ACHN (cell line): ENCODE data around the gene CDYL2.

Experiments
- DNase-seq: peaks from one replicate; pipeline ENCODE4 v3.0.0-alpha.2; 2015
- in situ Hi-C: cut with HindIII; loops from 2 replicates; pipeline ENCODE4 v1.10.0; 2017; ENCODE audit warnings: low sequenced_read_pairs, low pct_ligation_motif_present, low pct_unique_long_range_greater_than_20kb

The CDYL2 gene

DNA sequence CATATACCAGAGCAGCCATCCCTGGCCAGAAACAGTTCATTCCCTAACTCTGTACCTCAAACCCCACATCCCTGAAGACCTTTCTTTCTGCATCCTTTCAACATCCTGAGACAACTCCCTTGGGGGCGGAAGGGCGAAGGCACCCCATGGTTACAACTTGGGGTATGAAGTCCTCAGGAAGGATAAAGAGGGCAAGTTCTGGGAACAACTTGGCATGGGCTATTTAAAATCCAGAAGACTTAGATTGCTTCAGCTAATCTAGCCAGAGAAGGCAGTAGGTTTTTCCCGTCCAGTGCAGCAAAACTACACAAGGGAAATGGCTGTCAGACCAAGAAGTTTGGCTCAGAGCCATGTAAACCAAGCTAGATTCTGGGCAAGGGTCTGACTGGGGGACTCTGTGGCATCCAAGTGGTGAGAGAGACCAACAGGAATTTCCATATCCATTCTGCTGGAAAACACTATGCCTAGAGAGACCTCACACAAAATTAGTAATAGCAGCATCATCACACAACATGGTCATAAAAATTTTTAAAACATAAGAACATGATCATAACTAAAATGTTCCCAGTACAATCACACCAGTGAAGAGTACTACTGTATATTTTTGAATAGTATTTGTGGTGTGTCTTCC, 113.2 kb downstream of the CDYL2 start:
- in situ Hi-C loops: no loop called here
- DNase-seq: no peak

DNA sequence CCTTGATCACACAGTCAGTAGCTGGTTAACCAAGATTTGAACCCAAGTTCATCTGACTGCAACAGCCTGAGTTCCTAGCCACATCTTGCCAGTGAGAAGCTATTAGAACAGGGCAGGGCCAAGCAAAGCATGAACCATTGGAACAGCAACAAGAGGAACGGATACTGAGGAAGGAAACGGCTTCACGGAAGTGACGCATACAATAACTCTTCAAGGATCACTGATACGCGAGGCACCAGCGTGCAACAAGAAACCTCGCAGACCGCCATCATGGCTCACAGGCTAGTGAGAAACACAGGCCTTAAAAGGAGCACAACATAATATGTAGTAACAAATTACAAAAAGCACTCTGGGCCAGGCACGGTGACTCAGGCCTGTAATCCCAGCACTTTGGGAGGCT, 114.9 kb downstream of the CDYL2 start:
- in situ Hi-C loops: no loop called here

DNA sequence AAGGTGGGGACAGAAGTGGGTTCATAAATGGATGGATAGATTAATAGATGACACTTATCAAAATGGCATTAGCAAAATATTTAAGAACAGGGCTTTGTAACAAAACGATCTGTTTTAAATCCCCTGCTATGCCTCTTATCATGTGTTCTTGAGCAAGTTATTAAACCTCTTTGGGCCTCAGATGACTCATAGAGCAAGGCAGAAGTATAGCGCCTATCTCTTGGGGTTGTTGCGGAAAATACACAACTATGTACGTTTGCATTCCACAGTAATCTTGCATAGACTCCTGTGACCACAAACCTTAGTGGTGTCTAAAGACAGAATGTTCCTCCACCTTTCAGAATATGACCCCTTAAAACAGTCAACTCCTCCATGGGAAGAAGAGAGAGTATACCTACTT, 116.8 kb downstream of the CDYL2 start:
- in situ Hi-C loops: no loop called here

More for the DNA sequence above, 114.9 kb downstream of the CDYL2 start:
- DNase-seq: no peak

DNA sequence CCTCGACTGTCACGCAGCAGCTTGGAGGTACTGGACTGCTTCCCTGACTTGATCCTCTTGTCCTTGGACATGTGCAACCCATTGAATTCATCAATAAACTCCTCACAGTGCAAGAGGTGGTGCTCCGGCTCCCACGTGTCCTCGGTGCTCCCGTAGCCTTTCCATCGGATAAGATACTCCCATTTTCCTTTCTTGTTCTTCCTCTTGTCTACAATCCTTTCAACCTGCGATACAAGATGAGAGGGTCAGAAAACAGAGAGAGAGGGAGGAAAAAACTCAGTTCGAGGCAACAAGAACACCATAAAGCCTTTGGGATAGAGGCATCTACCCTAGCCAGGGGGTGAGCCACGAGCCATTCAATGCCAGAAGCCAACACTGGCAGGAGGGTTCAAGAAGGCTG, 119.5 kb downstream of the CDYL2 start:
- in situ Hi-C loops: no loop called here
- DNase-seq: no peak

More for the DNA sequence above, 116.8 kb downstream of the CDYL2 start:
- DNase-seq: no peak

DNA sequence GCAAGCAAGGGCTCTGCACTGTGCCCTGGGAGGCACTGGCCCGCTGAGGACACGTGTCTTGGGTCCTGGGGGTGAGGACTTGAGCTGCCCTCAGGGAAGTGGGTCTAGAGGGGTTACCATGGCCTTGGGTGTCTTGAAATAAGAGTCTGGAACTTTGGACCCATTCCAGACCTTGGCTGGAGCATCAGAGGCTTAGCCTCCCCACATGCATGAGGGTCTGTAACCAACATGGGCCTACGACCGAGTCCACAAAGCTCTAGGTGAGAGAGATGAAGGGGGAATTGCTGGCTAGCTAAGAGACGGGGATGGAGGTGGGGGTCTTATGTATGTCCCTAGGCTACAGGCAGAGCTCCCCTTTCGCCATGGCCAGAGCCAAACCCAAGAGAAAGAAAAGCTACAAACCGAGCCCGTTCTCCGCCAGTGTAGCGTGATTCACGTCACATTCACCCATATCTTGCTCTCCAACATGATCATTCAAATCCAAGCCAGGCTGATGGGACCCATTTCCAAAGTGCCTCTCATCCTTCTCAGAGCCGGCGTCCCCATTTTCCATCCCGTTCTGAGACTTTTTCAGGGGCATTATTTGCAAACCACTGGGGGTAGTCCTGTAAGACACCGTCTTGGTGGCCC, 120.1 kb downstream of the CDYL2 start:
- in situ Hi-C loops: no loop called here
- DNase-seq: no peak

DNA sequence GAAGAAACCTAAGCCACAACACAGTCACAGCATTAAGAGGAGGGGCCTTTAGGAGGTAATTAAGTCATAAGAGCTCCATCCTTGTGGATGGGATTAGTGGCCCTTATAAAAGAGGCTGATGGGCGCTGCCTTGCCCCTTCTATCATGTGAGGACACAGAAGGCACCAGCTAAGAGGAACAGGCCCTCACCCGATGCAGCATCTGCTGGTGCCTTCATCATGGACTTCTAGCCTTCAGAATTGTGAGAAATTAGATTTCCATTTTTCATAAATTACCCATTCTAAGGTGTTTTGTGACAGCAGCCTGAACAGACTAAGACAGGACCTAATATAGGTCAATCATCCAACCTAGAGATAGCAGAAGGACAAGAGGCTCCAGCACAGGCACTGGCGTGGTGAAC, 120.8 kb downstream of the CDYL2 start:
- in situ Hi-C loops: no loop called here
- no peak for DNase-seq

DNA sequence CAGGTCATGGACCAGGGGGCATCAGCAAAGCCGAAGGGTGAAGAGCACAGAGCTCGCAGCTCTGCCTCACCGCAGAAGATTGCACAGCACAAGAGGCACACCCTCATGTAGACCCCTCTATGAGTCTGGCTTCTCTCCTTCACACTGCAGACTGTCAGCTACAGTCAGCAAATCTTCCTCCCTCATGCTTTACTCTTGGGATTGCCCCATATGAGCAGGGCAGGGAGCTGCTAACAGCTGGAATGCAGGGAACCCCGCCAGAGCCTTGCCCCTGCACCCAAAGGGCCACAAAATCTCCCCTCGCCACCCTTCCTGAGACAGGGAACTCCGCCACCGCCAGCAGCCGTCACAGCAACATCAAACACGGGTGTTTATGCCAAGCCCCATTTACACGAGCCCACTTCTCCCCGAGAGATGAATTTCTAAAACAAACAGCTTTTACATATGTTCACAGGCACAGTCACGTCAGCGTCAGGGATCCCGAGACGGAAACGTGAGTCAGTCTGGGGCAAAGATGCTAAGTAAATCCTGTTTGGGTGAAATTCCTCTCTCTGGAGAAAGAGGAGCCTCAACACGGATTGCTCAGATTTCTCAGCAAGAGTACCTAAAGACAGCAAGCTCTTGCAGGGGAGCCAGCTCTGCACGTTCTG, 121.9 kb downstream of the CDYL2 start:
- DNase-seq: no peak
- in situ Hi-C loops: no loop called here

DNA sequence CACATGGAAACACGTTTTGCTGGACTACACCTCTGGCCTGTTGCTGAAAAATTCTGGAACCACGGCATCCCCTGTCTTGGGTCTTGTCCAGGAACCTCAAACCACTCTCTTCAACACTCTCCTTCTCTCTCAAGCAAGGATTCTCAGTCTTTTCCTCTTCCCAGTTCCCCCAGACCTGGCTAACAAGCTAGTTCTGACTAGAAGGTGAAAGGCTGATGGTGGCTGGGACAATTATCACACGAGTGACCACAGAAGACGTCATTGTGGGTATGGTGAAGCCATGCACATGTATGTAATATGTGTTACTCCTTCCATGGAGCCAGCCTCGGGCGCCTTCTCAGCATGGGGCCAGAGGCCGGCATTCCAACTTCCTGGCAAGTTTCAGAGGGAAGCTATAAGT, 123.0 kb downstream of the CDYL2 start:
- no peak for DNase-seq
- in situ Hi-C loops: no loop called here

DNA sequence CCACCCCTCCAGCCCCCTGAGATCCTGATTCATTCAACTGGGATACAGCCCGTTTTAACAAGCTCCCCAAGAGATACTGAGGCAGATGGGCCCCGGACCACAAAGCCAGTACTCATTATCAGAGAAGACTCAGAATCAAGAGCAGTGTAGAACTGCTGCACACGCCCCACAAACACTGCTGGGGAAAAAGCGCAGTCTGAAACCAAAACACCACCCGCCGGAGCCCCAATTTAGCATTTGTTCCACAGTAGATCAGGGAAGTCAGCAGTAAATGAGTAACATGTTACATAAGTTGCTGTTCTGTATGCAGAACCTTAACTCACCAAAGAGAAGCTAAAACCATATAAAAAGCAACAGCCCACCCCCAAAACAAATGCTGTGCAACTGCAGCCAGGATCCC, 123.6 kb downstream of the CDYL2 start:
- DNase-seq: no peak
- in situ Hi-C loops: no loop called here

DNA sequence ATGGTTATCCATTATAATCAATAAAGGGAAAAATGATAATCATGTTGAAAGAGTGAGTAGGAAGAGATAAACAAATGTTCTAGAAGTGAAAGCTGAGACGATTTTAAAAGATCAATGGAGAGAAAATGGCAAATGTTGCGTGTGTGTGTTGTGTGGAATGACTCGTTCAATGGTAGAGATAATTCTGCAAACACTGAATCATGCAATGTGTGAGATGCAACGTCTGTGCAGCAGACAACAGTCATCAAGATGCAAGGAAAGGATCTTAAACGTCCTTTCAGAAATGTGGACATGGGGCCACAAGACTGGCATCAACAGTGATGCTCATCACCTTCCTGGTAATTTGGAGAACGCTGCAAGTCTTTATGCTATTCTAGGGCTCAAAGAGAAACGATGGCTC, 124.4 kb downstream of the CDYL2 start:
- in situ Hi-C loops: no loop called here

DNA sequence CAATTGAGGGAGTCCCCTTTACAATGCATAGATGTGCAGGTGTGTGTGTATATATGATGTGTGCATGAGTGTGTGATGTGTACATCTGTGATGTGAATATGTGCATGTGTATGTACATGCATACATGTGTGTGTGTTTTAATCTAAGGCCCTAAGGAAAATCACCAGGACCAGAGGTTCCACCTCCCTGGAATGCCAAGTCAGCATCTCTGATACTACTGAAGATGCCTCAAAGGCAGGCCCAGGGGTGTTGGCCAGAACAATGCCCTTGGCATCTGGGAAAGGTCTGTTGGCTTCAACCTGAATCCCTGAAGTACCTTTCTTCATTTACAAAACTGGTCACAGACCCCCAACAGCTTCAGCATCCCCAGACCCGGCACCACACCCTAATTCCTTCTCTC, 129.5 kb downstream of the CDYL2 start:
- in situ Hi-C loops: no loop called here

More for the DNA sequence above, 124.4 kb downstream of the CDYL2 start:
- no peak for DNase-seq

DNA sequence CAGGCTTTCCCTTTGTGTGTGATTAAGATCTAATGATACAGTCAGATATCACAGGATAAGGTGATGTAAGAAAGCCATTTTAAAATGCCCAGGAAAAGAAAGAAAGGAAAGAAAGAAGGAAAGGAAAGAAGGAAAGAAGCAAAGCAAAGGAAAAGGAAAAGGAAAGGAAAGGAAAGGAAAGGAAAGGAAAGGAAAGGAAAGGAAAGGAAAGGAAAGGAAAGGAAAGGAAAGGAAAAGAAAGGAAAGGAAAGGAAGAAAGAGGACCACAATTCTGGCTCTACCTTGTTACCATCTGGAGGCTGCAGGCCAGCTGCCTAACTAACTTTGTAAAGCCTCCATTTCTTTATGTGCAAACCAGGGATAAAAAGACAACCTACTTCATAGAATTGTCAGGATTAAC, 132.0 kb downstream of the CDYL2 start:
- in situ Hi-C loops: no loop called here
- no peak for DNase-seq

More for the DNA sequence above, 129.5 kb downstream of the CDYL2 start:
- no peak for DNase-seq

DNA sequence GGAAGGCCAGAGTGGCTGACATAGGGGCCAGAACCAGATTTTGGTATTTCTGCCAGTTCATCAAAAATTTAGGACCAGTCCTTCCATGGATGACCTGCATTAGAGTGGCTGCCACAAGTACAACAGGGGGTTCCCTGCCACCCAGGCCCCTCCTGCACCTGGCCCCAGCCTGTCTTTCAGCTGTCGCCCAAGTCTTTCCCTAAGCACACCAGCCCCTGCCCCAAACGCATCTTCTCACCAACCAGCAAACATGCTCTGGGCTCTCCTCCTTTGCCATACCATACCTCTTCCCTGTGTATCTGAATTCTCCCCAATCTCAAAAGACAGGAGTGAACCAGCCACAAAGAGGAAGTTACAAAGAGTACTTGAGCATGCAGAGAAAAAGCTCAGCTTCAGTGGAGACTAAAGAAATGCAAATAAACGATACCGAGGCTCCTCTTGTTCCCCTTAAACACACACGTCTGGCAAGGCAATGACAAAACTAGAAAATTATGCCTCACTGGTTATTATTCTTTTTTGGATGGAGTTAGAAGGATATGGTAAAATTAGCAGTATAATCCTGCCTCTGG, 133.0 kb downstream of the CDYL2 start:
- DNase-seq: no peak

DNA sequence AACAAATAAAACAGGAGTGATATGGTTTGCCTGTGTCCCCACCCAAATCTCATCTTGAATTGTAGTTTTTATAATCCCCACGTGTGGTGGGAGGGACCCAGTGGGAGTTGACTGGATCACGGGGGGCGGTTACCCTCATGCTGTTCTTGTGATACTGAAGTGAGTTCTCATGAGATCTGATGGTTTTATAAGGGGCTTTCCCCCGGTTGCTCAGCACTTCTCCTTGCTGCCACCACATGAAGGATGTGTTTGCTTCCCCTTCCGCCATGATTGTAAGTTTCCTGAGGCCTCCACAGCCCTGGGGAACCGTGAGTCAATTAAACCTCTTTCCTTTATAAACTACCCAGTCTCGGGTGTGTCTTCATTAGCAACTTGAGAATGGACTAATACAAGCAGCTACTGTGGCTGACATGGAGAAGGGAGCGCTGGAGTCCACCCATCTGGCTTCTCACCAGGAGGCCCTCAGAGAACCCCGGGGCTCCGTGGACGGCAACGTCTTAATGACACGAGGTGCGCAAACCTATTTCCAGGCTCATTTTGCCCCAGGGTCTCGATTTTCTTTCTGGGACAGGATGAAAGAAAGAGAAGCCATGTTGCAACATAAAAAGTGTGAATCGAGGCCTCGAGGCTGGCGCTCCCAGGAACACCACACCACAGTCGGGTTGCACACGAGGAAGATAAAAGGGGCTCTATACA, 134.1 kb downstream of the CDYL2 start:
- no peak for DNase-seq
- in situ Hi-C loops: no loop called here

More for the DNA sequence above, 133.0 kb downstream of the CDYL2 start:
- in situ Hi-C loops: no loop called here

DNA sequence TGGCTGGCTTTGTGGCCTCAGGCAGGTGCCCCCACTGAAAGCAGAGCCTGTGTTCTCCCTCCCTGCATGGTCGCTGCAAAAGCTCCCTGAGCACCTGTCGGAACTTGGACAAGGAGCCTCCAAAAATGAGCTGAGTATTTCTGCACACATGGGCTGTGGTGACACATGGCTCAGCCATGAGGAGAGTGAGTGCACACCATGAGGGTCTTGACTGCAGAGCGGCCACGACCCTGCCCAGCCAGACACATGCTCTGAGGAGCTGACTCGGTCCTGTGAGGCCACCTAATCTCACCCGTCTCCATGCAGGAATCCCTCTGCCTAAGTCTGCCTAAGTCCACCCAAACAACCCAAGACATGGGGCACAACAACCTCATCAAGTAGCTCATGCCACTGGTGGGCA, 134.7 kb downstream of the CDYL2 start:
- no peak for DNase-seq
- in situ Hi-C loops: no loop called here

DNA sequence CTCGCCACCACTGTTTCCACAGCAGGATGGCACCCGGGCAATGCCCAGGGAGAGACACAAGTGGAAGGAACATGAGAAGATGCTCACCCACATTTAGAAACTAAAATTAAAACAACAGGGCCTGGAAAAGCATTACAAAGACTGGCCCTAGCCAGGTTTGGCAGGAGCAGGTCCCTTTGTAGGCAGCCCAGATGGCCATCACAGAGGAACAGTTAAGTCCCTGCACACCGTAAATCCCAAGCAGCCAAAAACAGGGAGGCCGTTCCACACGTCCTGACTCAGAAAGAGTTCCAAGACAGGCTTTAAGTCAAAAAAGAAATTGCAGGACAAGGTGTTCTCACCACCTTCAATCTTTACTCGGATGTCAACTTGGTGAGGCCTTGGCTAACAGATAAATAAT, 136.5 kb downstream of the CDYL2 start:
- in situ Hi-C loops: no loop called here
- DNase-seq: no peak

DNA sequence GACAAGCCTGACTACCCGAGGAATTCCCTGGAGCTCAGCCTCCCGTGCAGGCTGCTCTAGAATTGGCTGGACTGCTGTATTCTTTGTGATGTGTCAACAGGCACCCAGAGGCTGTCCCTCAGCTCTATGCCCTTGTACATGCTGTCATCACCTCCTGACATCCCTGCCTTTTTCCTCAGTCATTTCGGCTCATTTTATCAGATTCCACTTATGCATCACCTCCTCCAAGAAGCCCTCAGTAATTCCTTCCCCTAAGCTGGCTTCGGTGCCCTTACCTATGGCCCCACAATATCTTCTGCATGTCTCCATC, 137.2 kb downstream of the CDYL2 start:
- DNase-seq: no peak
- in situ Hi-C loops: no loop called here

DNA sequence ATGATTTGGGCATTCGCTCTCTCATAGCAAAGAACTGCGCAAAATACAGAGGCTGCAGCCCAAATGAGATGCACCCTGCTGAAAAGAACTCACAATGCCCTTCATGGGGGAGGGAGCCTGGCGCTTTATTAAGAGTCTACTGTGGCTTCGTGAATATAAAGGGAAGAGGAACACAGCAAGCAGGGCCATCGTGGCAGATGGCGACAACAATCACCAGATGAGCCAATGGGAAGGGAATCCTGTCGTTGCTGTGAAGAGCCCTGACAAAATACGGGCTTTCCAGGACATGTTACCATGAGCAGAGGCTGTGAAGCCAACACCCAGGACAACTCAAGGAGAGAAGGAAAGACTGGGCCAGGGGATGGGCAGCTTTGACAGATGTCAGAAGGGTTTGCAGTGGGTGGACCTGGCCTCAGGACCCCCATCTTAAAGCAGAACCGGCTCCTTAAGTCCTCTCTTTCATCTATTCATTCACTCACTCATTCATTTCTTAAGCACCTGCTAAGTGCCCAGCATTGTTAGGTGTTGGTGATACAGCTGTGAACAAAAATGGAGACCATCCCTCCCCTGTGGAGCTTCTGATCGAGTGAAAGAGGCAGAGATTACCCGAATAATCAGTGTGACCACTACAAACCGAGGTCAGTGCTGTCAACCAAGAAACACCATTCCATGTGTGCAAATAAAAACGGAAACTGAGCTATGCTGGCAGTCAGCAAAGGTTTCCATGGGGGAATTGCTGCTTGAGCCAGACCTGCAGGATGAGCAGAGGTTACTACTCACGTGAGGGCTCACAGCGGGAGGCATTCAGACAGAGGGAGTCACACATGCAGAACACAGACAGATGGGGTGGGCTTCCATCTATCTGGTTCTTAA, 137.8 kb downstream of the CDYL2 start:
- DNase-seq: no peak
- in situ Hi-C loops: no loop called here
